Tibial nerve (tissue), 4 donors: ENCODE results near the gene UGT2B17.

Experiments used
- CTCF ChIP-seq, 5 experiments: fragments of 200-600 bp in 3 of 5; fragments of 450-650 bp in 2 of 5; sonication (generic) in 3 of 5; IDR thresholded peaks; one replicate each; pipeline ENCODE4 v1.5.1; 2016 to 2019; ENCODE audit warnings: antibody characterized with exemption in 5 of 5, mild to moderate bottlenecking in 3 of 5, moderate library complexity in 2 of 5
- EP300 ChIP-seq, 2 donors: sonication (generic); formaldehyde crosslinking; IDR thresholded peaks; one replicate each; pipeline ENCODE4 v1.6.1; 2017; ENCODE audit warnings: antibody characterized with exemption in 2 of 2, mild to moderate bottlenecking in 1 of 2
- POLR2A ChIP-seq, 2 donors: fragments of 450-650 bp; IDR thresholded peaks; one replicate each; pipeline ENCODE4 v1.6.1; 2017; ENCODE audit warnings: antibody characterized with exemption in 2 of 2, mild to moderate bottlenecking in 2 of 2, moderate library complexity in 2 of 2

- no peak for TF ChIP-seq CTCF (IDR thresholded peaks at IDR 0.05)
- no peak for TF ChIP-seq POLR2A (IDR thresholded peaks at IDR 0.05)
- no peak for TF ChIP-seq EP300 (IDR thresholded peaks at IDR 0.05)
Measured at GRCh38 chr4:68575081-68575480, 1.0 kb downstream of the UGT2B17 start.
